Esophagus mucosa (tissue), 1 donor: Measurements from ENCODE around the gene RAD54L2. TPM values are rescaled to one million over a fixed set of nuclear protein-coding genes. Genes with fewer than 3 reads are reported as not detected.
"Not testable (repeated sequence)": the region's sequence is repeated elsewhere in the genome, so short reads cannot be mapped to it uniquely, and the experiment has no call there.

Experiments
- ATAC-seq: fragments of 200-7000 bp; cut with Tn5 transposase; one replicate; pipeline ENCODE4 v1.9.1; 2020
- total RNA-seq: library from RNA; stranded (reverse); gene quantifications from one replicate; pipeline ENCODE4 v1.2.4, GENCODE V29; 2023
- donor health status: DM: yes; HTN: yes; CAD: no.

The RAD54L2 gene
- total RNA-seq, 1 donor from 2014 or later: 9.5 TPM

DNA sequence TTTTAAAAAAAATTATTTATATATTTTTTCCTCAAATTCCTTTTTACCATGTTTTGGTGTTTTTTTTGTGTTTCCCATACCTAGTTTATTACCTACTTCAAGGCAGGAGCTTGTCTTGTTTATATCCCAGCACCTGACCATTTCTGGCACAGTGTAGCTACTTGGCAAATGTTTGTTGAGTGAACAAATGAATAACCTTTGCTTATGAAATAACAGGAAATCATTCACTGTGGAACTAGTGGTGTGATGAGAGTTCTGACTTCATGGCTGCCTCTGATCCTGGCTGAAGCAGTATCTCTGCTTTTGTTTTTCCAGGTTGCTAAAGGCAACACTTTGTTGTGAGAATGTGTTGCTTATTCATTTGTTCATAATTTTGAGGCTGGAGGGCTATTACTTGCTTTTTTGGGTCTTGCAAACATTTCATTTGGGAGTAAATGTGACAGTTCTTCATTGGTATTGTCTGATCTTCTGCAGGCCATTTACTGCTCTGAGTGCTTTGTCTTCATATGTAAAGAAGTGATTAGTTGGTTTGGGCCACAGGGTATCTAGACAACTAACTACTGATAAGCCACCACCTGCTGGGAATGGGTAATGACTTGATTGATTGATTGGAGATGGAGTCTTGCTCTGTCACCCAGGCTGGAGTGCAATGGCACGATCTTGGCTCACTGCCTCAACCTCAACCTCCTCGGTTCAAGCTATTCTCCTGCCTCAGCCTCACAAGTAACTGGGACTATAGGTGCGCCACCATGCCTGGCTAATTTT, 5.7 kb downstream of the RAD54L2 start:
- ATAC-seq: no peak

DNA sequence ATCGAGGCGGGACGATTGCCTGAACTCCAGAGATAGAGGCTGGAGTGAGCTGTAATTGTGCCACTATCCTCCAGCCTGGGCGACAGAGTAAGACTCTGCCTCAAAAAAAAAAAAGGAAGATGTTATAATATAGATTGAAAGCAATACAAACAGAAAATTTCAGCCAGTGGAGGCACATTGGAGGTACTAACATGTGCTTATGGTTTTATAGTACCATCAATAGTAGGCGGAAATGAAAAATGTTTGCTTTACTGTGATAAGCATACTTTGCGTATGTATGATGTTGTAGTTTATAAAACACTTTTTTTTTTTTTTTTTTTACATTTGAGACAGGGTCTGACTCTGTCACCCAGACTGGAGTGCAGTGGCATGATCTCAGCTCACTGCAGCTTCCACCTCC, 8.8 kb downstream of the RAD54L2 start:
- ATAC-seq: no peak

DNA sequence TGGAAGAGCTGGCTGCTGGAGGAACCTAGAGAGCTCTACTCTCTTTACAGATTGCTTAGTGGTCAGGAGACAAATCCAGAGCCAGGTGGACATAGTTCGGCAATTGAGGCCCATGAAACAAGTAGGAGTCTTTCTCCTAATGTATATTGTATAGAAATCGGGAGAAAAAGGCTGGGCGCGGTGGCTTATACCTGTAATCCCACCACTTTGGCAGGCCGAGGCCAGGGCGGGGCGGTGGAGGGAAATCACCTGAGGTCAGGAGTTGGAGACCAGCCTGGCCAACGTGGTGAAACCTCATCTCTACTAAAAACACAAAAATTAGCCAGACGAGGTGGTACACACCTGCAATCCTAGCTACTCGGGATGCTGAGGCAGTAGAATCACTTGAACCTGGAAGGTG, 10.8 kb downstream of the RAD54L2 start:
- ATAC-seq: no peak

DNA sequence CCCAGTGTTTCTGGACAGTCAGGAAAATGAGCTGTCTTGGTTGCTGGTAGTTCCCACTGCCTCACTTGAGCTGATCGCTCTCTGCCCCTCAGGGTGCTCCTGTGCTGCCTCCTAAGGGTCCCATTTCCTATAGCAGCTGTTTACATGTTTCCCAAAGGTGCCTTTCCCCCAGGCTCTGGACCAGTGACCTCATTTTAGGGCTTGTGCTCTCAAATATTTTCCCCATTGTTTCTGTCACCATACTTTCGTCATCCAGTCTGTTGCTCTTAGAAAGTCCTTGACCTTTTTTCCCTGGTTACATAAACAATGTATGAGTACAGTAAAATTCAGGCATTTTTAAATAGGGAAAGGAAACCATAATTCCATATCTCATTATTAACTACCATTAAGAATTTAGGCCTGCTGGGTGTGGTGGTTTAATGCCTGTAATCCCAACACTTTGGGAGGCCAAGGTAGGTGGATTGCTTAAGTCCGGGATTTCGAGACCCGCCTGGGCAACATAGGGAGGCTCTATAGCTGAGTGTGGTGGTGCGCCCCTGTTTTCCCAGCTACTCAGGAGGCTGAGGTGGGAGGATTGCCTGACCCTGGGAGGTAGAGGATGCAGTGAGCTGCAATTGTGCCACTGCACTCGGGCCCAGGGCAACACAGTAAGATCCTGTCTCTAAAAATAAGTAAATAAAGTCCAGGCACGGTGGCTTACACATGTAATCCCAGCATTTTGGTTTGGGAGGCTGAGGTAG, 11.7 kb downstream of the RAD54L2 start:
- no peak for ATAC-seq

DNA sequence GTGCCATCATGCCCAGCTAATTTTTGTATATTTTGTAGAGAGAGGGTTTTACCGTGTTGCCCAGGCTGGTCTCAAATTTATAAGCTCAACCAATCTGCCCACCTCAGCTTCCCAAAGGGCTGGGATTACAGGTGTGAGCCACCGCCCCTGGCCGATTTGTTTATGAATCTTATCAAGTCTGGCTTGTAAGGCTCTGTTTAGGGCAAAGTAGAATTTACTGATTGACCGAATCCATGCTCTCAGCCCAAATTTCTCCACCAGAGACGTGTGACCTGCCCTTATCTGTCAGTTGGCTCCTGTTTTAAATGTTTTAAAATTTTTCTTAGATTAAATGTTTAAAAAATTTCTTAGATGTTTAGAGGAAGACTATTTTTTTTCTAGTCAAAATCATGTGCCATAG, 19.5 kb downstream of the RAD54L2 start:
- ATAC-seq: no peak

DNA sequence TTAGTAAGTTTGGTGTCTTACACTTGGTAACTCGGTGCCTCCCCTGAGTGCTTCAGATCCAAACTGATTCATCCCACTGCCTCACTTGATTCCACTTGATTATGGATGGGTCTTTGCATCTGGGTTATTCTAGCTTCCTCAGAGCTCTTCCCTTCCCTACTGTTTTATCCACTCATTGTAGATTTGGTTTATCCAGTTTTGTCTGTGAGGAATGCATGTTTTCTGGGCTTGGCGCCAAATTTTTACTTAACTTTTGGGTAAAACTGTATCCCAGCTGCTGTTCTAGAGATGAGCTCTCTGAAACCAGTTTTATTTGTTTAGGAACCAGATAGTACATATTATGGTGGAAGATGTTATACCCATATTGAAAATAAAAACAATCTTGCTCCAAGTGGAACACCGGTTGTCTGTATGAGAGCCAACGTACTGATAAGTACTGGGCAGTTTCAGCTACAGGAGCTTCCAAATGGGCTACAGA, 20.9 kb downstream of the RAD54L2 start:
- no peak for ATAC-seq

DNA sequence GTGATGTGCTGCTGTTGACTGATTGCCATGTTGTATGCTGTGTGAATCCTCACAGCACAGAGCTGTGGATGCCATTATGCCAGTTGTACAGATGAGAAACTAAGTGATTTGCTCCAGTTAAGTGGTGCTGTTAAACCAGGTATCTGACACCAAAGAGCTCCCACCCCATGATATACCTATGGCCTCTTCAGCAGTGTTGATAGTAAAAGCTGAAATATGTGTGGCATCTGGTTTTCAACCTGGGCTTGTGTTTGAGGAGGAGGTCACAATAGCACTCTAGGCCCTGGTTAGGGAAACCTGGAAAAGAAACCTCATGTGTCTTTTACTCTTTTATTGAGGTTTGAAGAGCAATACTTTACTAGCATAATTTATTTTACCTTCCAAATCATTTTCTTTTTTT, 21.4 kb downstream of the RAD54L2 start:
- ATAC-seq: no peak

DNA sequence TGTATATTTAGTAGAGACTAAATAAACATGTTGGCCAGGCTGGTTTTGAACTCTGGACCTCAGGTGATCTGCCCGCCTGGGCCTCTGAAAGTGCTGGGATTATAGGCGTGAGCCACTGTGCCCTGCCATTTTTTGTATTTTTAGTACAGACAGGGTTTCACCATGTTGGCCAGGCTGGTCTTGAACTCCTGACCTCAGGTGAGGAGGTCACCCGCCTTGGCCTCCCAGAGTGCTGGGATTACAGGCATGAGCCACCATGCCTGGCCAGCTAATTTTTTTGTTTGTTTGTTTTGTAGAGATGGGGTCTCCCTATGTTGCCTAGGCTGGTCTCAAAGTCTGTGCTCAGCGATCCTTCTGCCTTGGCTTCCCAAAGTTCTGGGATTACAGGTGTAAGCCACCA, 23.9 kb downstream of the RAD54L2 start:
- not testable (repeated sequence) for ATAC-seq

DNA sequence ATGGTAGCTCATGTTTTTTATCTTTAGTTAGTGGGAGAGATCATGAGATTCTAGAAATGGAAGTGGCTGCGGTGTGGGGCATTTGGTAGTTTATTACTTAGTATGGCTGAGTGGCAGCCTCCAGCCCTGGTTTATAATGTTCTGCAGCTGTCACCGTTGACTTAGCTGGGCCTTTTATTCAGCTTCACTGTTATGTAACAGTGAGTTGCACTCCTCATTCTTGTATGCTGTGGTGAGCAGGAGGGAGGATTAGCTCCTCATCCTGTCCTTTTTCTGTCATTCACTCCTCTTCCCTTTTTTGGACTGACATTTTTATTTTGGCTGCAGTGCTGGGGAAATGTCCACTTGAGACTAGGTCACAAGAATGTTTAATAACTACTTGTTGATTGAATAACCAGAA, 29.5 kb downstream of the RAD54L2 start:
- no peak for ATAC-seq

DNA sequence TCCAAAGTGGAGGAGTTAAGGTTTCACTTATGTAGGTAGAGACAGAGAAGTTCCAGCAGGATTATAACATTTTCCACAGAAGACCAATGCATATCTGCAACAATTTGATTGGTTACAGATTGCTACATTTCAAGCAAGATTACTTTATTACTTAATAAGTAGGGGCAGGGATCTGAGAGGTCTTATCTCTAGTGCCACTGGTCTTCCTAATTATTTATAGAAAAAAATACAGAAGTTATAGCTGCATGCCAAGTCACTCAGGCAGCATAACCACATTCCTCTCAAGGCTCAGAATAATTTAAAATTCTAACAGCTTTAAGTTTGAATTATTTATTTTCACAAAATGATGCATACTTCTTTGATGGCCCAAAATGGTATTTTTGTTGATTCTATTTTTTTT, 30.5 kb downstream of the RAD54L2 start:
- no peak for ATAC-seq

DNA sequence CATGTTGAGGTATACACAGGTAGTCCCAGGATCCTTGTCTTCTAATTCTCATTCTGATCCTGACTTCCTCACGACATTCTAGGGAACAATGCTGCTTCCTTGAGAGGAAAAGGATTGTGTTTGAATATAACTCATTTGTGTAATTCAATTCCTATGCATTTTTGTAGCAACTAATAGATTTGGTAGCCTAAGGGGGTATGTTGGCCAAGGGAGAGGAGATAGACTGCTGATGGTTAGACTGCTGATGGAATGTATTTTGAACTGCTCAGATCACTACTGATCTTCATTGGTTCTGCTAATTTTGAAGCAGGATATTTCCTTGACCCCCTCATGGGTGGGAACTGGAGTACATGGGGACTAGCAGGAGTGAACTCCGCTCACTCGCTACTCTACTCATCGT, 39.7 kb downstream of the RAD54L2 start:
- no peak for ATAC-seq

DNA sequence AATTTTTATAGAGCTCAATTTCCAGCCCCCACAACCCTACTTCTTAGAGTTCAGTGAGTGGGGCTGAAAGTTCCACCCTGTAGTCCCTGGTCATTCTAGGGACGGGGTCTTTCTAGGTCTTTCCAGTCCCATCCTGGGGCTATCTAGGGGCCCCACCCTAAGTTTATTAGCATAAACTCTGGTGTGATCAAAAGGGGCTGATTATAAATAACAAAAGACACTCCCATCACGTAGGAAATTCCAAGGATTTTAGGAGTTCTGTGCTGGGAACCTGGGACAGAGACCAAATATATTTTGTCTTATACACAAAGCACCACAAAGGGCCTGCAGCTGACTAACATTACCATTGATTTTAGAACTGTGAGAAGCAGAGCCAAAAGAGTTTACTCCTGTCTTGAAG, 41.9 kb downstream of the RAD54L2 start:
- ATAC-seq: no peak

DNA sequence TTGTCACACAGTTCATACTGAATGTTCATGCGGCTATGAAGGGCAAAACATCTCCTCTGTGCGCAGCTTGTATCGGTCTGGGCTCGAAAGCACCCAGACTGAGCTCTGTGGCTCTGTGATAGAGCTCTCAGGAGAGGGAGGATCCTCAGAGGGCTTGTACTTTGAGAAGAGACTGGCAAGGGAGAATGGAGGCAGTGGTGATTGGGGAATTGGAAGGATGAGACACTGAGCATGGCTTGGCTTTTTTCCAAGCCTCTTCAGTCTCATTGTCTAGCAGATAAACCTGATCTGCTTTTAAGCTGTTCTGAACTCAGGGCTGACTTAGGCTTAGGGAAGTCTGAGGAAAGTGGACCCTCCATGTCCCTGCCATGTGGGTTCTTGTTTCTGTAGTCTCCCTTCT, 43.0 kb downstream of the RAD54L2 start:
- ATAC-seq: no peak

DNA sequence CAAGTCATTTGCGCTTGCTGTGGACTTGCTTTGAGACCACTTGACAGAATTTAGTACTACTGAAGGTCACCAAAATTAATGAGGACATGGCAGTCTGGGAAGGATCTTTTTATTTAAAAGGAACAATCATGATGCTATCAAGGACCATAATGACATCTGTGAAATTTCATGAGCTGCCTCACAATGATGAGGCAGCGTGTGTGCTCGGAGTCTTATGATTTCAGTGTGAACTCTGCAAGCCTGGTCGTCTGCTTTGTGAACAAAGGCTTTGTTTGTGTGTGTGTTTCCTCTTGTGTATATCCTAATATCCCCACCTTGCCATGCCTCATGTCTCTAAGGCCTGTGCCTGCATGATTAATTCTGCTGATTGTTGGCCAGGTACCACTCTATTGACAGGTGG, 46.7 kb downstream of the RAD54L2 start:
- ATAC-seq: no peak

DNA sequence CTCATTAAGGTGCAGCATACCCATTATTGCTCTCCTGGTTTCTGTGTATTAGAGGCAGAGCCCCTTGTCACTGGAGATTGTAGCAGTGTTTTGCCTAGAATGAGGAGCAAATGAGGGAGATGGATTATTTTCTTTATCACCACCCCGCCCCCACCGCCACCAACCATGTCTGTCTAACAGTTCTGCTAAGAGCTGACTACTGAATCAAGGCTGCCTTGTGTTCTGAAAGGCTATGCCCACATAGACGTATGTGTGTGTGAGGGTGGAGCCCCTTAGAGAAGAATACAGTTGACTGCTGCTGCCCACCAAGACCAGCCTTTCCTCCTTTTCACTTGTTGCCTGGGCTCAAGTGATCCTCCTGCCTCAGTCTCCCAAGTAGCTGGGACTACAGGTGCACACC, 47.4 kb downstream of the RAD54L2 start:
- ATAC-seq: no peak

Other genes starting within 250 kb of the RAD54L2 start
- 80.6 TPM for gene MANF, start 153.4 kb upstream of the RAD54L2 start, total RNA-seq
- gene RBM15B, start 147.4 kb upstream of the RAD54L2 start, total RNA-seq: 25.1 TPM
- gene DCAF1, start 38.7 kb upstream of the RAD54L2 start, total RNA-seq: 12.0 TPM
- 32.8 TPM for gene TEX264, start 132.5 kb downstream of the RAD54L2 start, total RNA-seq
- 0.08 TPM for gene GRM2, start 168.3 kb downstream of the RAD54L2 start, total RNA-seq
- not detected for gene IQCF6, start 240.5 kb downstream of the RAD54L2 start, total RNA-seq